Lower leg skin (tissue), 3 donors: ENCODE results near the gene GSG1L.

Experiments
- CTCF ChIP-seq, 3 donors: fragments of 450-650 bp; IDR thresholded peaks; one replicate each; pipeline ENCODE4 v1.5.1; 2016; ENCODE audit warnings: antibody characterized with exemption in 3 of 3, mild to moderate bottlenecking in 3 of 3, moderate library complexity in 2 of 3
- POLR2A ChIP-seq, 2 donors: fragments of 450-650 bp; IDR thresholded peaks; one replicate each; pipeline ENCODE4 v1.6.1; 2016 to 2017; ENCODE audit warnings: antibody characterized with exemption in 2 of 2, mild to moderate bottlenecking in 1 of 2, moderate library complexity in 1 of 2

GRCh38 chr16:27925612-27926011, 137.9 kb downstream of the GSG1L start:
- TF ChIP-seq CTCF (IDR thresholded peaks at IDR 0.05) (no peak), POLR2A (IDR thresholded peaks at IDR 0.05) (no peak)
